Kidney epithelial cell (primary cell): ENCODE data around the gene ZHX3. TPM values are rescaled to one million over a fixed set of nuclear protein-coding genes. Genes with fewer than 3 reads are reported as not detected.

Experiments used
- DNase-seq: peaks from one replicate; pipeline ENCODE4 v3.0.0-alpha.2; 2010; ENCODE audit warnings: low read depth
- H3K27me3 ChIP-seq: 2 replicates; pipeline ENCODE4 v1.6.0; 2011; ENCODE audit warnings: low read length; ENCODE audit not compliant: control insufficient read depth, insufficient read depth
- H3K36me3 ChIP-seq: 2 replicates; pipeline ENCODE4 v1.5.1; 2011; ENCODE audit warnings: low read length; ENCODE audit not compliant: control insufficient read depth, insufficient read depth
- H3K4me3 ChIP-seq: 2 replicates; pipeline ENCODE4 v1.5.1; 2011; ENCODE audit warnings: low read depth, mild to moderate bottlenecking, control low read depth, low read length
- CTCF ChIP-seq: IDR thresholded peaks from 2 replicates; pipeline ENCODE4 v1.5.1; 2011; ENCODE audit warnings: mild to moderate bottlenecking, moderate library complexity, low read length, control low read depth, inconsistent platforms; ENCODE audit not compliant: insufficient read depth, poor library complexity, severe bottlenecking
- total RNA-seq: library from RNA; depleted of rRNA; stranded (reverse); fragments of >200 nt; gene quantifications from 2 replicates; pipeline ENCODE4 v1.2.3, GENCODE V29; 2015

Gene ZHX3
- total RNA-seq, 1 donor from 2014 or later, result 7.6 TPM

GRCh38 chr20:41304002-41304401 is 13.5 kb downstream of the ZHX3 start:
- no peaks in the 10 kb centered on the region for H3K27me3 ChIP-seq
- no peak for DNase-seq

GRCh38 chr20:41300886-41301285 is 16.6 kb downstream of the ZHX3 start:
- Histone ChIP-seq H3K36me3 (no peaks in the 10 kb centered on the region), H3K27me3 (no peaks in the 10 kb centered on the region), H3K4me3 (no peak overlapping the region)
- DNase-seq, result no peak
- TF ChIP-seq CTCF, result no peak

More at GRCh38 chr20:41304002-41304401, 13.5 kb downstream of the ZHX3 start:
- Histone ChIP-seq H3K4me3 (no peak overlapping the region), H3K36me3 (no peaks in the 10 kb centered on the region)
- TF ChIP-seq CTCF, result no peak

- no peak for TF ChIP-seq CTCF
- no peak for DNase-seq
Observed at GRCh38 chr20:41300383-41300782, 17.1 kb downstream of the ZHX3 start.

GRCh38 chr20:41299899-41300298 is 17.6 kb downstream of the ZHX3 start:
- Histone ChIP-seq H3K27me3 (no peaks in the 10 kb centered on the region), H3K36me3 (no peaks in the 10 kb centered on the region)

More at GRCh38 chr20:41300383-41300782, 17.1 kb downstream of the ZHX3 start:
- H3K36me3 ChIP-seq, result no peaks in the 10 kb centered on the region
- H3K27me3 ChIP-seq, result no peaks in the 10 kb centered on the region
- no peak overlapping the region for H3K4me3 ChIP-seq

GRCh38 chr20:41293269-41294037 is 24.1 kb downstream of the ZHX3 start:
- no peak for DNase-seq
- no peaks in the 10 kb centered on the region for H3K27me3 ChIP-seq
- no peak for TF ChIP-seq CTCF
- no peaks in the 10 kb centered on the region for H3K36me3 ChIP-seq
- no peak overlapping the region for H3K4me3 ChIP-seq

More at GRCh38 chr20:41299899-41300298, 17.6 kb downstream of the ZHX3 start:
- TF ChIP-seq CTCF, result no peak
- H3K4me3 ChIP-seq, result no peak overlapping the region
- no peak for DNase-seq
